ENCODE data around the gene DNAJC21. TPM values are rescaled to one million over a fixed set of nuclear protein-coding genes. Genes with fewer than 3 reads are reported as not detected.

Gene DNAJC21
- total and polyA plus RNA-seq, 3 donors from 2014 or later: 58.3 to 75.4 (median 63.0) TPM

GRCh38 chr5:34898258-34898895, 31.0 kb upstream of the DNAJC21 start:
- Histone ChIP-seq H3K9me3 (no peaks in the 10 kb centered on the region), H3K4me3 (no peak overlapping the region), H3K4me1 (no peaks in the 10 kb centered on the region), H3K36me3 (ENCODE audit: low read depth, missing control alignments) (no peaks in the 10 kb centered on the region), H3K27ac (no peak overlapping the region), H3K27me3 (no peaks in the 10 kb centered on the region)
- peak; percentile 85 for DNase-seq
- intact Hi-C loops (cut with DNase I; ENCODE audit: low total_unique reads): loop anchor here (5.0 kb wide), 1 partner anchor 411 kb away; no protein-coding TSS in a partner anchor
- WGBS, 2 donors: 17 to 29% methylated on average over 3 of the region's 3 CpGs
- TF ChIP-seq POLR2A (IDR thresholded peaks at IDR 0.05): no peak
- peak; percentile 79 to 83 (median 82) for TF ChIP-seq CTCF (IDR thresholded peaks at IDR 0.05)

GRCh38 chr5:34899066-34899465, 30.3 kb upstream of the DNAJC21 start:
- no peak for TF ChIP-seq CTCF (IDR thresholded peaks at IDR 0.05)
- TF ChIP-seq POLR2A (IDR thresholded peaks at IDR 0.05): no peak
- Histone ChIP-seq H3K9me3 (no peaks in the 10 kb centered on the region), H3K36me3 (ENCODE audit: low read depth, missing control alignments) (no peaks in the 10 kb centered on the region), H3K27me3 (no peaks in the 10 kb centered on the region), H3K4me3 (no peak overlapping the region), H3K4me1 (no peaks in the 10 kb centered on the region), H3K27ac (no peak overlapping the region)
- 85 to 93% methylated on average over 2 of the region's 2 CpGs for WGBS, 2 donors
- intact Hi-C loops (cut with DNase I; ENCODE audit: low total_unique reads): loop anchor here (5.0 kb wide), 1 partner anchor 412 kb away; no protein-coding TSS in a partner anchor
- no peak for DNase-seq

- no peaks in the 10 kb centered on the region for H3K9me3 ChIP-seq
- TF ChIP-seq POLR2A (IDR thresholded peaks at IDR 0.05): no peak
- no peak for TF ChIP-seq CTCF (IDR thresholded peaks at IDR 0.05)
- WGBS, 2 donors: 92 to 93% methylated on average over 6 of the region's 6 CpGs
- H3K4me1 ChIP-seq: no peaks in the 10 kb centered on the region
- DNase-seq: no peak
- no peak overlapping the region for H3K4me3 ChIP-seq
- no peak overlapping the region for H3K27ac ChIP-seq
- intact Hi-C loops (cut with DNase I; ENCODE audit: low total_unique reads): loop anchor here (5.0 kb wide), 1 partner anchor 423 kb away; no protein-coding TSS in a partner anchor
- no peaks in the 10 kb centered on the region for H3K27me3 ChIP-seq
- H3K36me3 ChIP-seq (ENCODE audit: low read depth, missing control alignments): no peaks in the 10 kb centered on the region
Observed at GRCh38 chr5:34900652-34901051, 28.7 kb upstream of the DNAJC21 start.

- DNase-seq: no peak
- Histone ChIP-seq H3K27ac (no peak overlapping the region), H3K9me3 (no peaks in the 10 kb centered on the region), H3K27me3 (no peaks in the 10 kb centered on the region), H3K4me1 (peaks cover under 1% of the 10 kb centered on the region), H3K4me3 (no peak overlapping the region), H3K36me3 (ENCODE audit: low read depth, missing control alignments) (no peaks in the 10 kb centered on the region)
- whole genome bisulfite sequencing, 2 donors: 80 to 90% methylated on average over 1 of the region's 1 CpG
- intact Hi-C loops (cut with DNase I; ENCODE audit: low total_unique reads): loop anchor here (5.0 kb wide), 1 partner anchor 426 kb away; no protein-coding TSS in a partner anchor
- no peak for TF ChIP-seq CTCF (IDR thresholded peaks at IDR 0.05)
- TF ChIP-seq POLR2A (IDR thresholded peaks at IDR 0.05): no peak
Observed at GRCh38 chr5:34903260-34903659, 26.1 kb upstream of the DNAJC21 start.

GRCh38 chr5:34905564-34905963, 23.8 kb upstream of the DNAJC21 start:
- WGBS, 2 donors: 92% methylated on average over 2 of the region's 2 CpGs
- Histone ChIP-seq H3K9me3 (no peaks in the 10 kb centered on the region), H3K27me3 (no peaks in the 10 kb centered on the region), H3K36me3 (ENCODE audit: low read depth, missing control alignments) (no peaks in the 10 kb centered on the region), H3K4me1 (peaks cover 3% of the 10 kb centered on the region), H3K27ac (no peak overlapping the region), H3K4me3 (no peak overlapping the region)
- intact Hi-C loops (cut with DNase I; ENCODE audit: low total_unique reads): no loop called here
- no peak for DNase-seq
- TF ChIP-seq POLR2A (IDR thresholded peaks at IDR 0.05) (no peak), CTCF (IDR thresholded peaks at IDR 0.05) (peak in 2 of 3 experiments; percentile 12 to 15)

Data from testis (tissue), 3 donors.